Frontal cortex (tissue), 4 donors: ENCODE data around the gene CLDND1. TPM values are rescaled to one million over a fixed set of nuclear protein-coding genes. Genes with fewer than 3 reads are reported as not detected.
"Not testable (repeated sequence)": the region's sequence is repeated elsewhere in the genome, so short reads cannot be mapped to it uniquely, and the experiment has no call there.

Experiments used
- DNase-seq, 2 donors: peaks; one replicate each; pipeline ENCODE4 v3.0.0; 2012; ENCODE audit warnings: low spot score in 2 of 2
- FAIRE-seq: peaks from 2 replicates; lab custom pipeline; 2012; peaks lifted over from hg19 to GRCh38; lab: Jason Lieb, UNC
- total RNA-seq: library from RNA; depleted of rRNA; stranded (reverse); fragments of >200 nt; gene quantifications from one replicate; pipeline ENCODE4 v1.2.3, GENCODE V29; 2014
- donor health status: control.
- donor health status: control.
- donor health status: control.

The CLDND1 gene
- 124 TPM for total RNA-seq

- no peak for FAIRE-seq
- DNase-seq = peak; percentile 95 to 96
Observed at GRCh38 chr3:98522544-98523281, at the start of gene CLDND1. CLDND1 (minus strand) TSS chr3:98522902; CDS start chr3:98521424, 1,478 bp downstream.

- DNase-seq (no peak), FAIRE-seq (no peak)
Observed at GRCh38 chr3:98568402-98568801, 45.7 kb upstream of the CLDND1 start.

- FAIRE-seq (no peak), DNase-seq (no peak)
Observed at GRCh38 chr3:98567666-98568270, 45.1 kb upstream of the CLDND1 start.

GRCh38 chr3:98565843-98566242 lies 43.1 kb upstream of the CLDND1 start:
- DNase-seq (no peak), FAIRE-seq (no peak)

- no peak for DNase-seq
- no peak for FAIRE-seq
Observed at GRCh38 chr3:98565237-98565643, 42.5 kb upstream of the CLDND1 start.

- FAIRE-seq (no peak), DNase-seq (no peak)
Observed at GRCh38 chr3:98564282-98565005, 41.7 kb upstream of the CLDND1 start.

- DNase-seq (no peak), FAIRE-seq (no peak)
Observed at GRCh38 chr3:98563661-98564281, 41.1 kb upstream of the CLDND1 start.

- DNase-seq (no peak), FAIRE-seq (no peak)
Observed at GRCh38 chr3:98561727-98562521, 39.2 kb upstream of the CLDND1 start.

- no peak for DNase-seq
- FAIRE-seq = no peak
Observed at GRCh38 chr3:98560911-98561310, 38.2 kb upstream of the CLDND1 start.

GRCh38 chr3:98559769-98560168 lies 37.1 kb upstream of the CLDND1 start:
- DNase-seq, FAIRE-seq: not testable (repeated sequence)

GRCh38 chr3:98558100-98558827 lies 35.6 kb upstream of the CLDND1 start:
- no peak for FAIRE-seq
- no peak for DNase-seq

GRCh38 chr3:98557324-98558010 lies 34.8 kb upstream of the CLDND1 start:
- FAIRE-seq (no peak), DNase-seq (no peak)

GRCh38 chr3:98556164-98557130 lies 33.7 kb upstream of the CLDND1 start:
- DNase-seq (no peak), FAIRE-seq (no peak)

- DNase-seq (no peak), FAIRE-seq (no peak)
Observed at GRCh38 chr3:98555025-98555379, 32.3 kb upstream of the CLDND1 start.

GRCh38 chr3:98554580-98554979 lies 31.9 kb upstream of the CLDND1 start:
- DNase-seq (no peak), FAIRE-seq (no peak)

- DNase-seq = no peak
Observed at GRCh38 chr3:98553753-98554152, 31.1 kb upstream of the CLDND1 start.

GRCh38 chr3:98553021-98553563 lies 30.4 kb upstream of the CLDND1 start:
- FAIRE-seq (no peak), DNase-seq (no peak)

More at GRCh38 chr3:98553753-98554152, 31.1 kb upstream of the CLDND1 start:
- FAIRE-seq = no peak
